AG10803 (cell line): Measurements from ENCODE around the gene GRK2.

Experiments
- DNase-seq: peaks from one replicate; pipeline ENCODE4 v3.0.0; 2010; ENCODE audit warnings: low read depth
- H3K4me3 ChIP-seq: 2 replicates; pipeline ENCODE4 v1.5.1; 2011; ENCODE audit warnings: mild to moderate bottlenecking, low read length, control low read depth
- TF ChIP-seq, protein P1 (sequence below): conservative IDR thresholded peaks from 2 replicates; pipeline ENCODE4 v1.5.1; 2011; ENCODE audit warnings: mild to moderate bottlenecking, low read length, control low read depth, inconsistent platforms

GRK2 gene

DNA sequence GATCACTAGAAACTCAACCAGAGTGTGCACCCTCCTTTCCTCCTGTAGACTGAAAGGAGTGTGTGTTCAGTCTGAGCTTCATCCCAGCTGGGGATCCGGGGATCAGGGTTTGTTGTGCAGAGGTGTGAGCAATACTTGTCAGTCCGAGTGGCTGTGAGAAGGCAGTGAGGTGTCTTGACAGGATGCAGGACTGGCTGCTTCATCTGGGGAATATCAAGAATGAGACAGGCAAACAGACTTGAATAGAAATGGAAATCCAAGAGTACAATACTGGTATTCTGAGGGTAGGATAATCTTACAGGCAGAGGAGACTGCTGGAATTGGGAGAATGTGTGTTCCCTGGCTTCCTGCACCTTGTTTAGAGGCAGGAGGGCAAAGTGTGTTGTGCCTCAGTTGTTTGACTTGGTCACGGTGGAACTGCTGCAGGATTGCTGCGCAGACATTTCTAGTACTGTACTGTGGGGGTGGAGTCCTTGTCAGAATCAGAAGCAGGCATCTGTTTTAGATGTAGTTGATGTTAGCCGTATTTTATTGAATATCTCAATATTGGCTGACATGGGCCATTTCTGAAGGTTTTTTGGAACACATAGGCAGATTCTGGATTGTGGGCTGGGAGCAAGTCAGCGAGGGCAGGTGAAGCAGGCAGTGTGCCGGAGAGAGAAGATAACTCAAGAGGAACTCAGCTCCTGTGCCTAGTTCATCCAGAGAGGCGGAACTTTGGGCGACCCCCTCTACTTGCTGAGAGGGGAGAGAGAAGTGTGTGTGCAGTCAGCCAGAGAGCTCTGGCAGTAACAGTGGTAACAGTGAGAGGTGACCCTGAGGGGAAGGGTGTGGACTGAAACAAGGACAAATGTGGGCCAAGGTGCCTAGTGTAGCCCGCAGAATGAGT is 27.1 kb upstream of the GRK2 start:
- TF ChIP-seq, protein P1, sequence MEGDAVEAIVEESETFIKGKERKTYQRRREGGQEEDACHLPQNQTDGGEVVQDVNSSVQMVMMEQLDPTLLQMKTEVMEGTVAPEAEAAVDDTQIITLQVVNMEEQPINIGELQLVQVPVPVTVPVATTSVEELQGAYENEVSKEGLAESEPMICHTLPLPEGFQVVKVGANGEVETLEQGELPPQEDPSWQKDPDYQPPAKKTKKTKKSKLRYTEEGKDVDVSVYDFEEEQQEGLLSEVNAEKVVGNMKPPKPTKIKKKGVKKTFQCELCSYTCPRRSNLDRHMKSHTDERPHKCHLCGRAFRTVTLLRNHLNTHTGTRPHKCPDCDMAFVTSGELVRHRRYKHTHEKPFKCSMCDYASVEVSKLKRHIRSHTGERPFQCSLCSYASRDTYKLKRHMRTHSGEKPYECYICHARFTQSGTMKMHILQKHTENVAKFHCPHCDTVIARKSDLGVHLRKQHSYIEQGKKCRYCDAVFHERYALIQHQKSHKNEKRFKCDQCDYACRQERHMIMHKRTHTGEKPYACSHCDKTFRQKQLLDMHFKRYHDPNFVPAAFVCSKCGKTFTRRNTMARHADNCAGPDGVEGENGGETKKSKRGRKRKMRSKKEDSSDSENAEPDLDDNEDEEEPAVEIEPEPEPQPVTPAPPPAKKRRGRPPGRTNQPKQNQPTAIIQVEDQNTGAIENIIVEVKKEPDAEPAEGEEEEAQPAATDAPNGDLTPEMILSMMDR, result no peak
- H3K4me3 ChIP-seq, result peak overlapping the region; percentile 39
- DNase-seq, result no peak

- TF ChIP-seq, protein P1, result peak; percentile 17; the same call in 1 of the 2 replicates
- H3K4me3 ChIP-seq, result peak overlapping the region; percentile 86
- DNase-seq, result peak; percentile 99
Measured at GRCh38 chr11:67239783-67240575, 26.3 kb upstream of the GRK2 start.

- peak; percentile 82 for DNase-seq
- TF ChIP-seq, protein P1, result no peak
Measured at GRCh38 chr11:67240576-67241389, 25.5 kb upstream of the GRK2 start.

DNA sequence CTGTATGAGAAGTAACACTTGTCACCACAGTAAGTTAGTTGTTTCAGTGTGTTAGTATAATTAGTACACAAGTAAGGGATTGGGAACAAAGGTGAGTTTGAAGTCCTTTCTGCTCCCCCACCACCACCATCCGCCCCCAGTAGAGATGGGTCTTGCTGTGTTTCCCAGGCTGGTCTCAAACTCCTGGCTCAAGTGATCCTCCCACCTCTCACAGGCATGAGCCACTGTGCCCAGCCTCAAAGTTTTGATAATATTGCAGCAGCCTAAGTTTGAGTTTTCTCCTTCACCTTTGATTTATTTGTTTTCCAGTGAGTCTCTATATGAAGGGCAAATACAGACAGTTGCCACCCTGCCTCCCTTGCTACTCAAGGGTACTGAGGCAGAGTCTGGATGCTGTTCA is 23.7 kb upstream of the GRK2 start:
- TF ChIP-seq, protein P1, result no peak
- H3K4me3 ChIP-seq, result no peak overlapping the region
- DNase-seq, result no peak

More at GRCh38 chr11:67240576-67241389, 25.5 kb upstream of the GRK2 start:
- peak overlapping the region; percentile 86 for H3K4me3 ChIP-seq

- TF ChIP-seq, protein P1, result no peak
- H3K4me3 ChIP-seq, result no peak overlapping the region
- no peak for DNase-seq
Measured at GRCh38 chr11:67243051-67243450, 23.2 kb upstream of the GRK2 start.

DNA sequence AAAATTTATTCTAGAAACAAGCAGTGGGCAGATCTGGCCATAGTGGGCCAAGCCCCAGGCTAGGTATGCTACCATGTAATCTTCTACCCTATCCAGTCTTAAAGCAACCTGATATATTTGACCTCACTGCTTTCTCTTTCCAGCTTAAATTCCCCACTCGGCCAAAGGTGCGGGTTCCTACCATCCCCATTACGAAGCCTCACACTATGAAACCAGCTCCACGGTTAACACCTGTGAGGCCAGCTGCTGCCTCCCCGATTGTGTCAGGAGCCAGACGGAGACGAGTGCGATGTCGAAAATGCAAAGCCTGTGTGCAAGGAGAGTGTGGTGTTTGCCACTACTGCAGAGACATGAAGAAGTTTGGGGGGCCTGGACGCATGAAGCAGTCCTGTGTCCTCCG is 21.2 kb upstream of the GRK2 start:
- TF ChIP-seq, protein P1, result no peak
- no peak overlapping the region for H3K4me3 ChIP-seq
- no peak for DNase-seq
